SK-N-SH treated with all-trans-retinoic acid at 6 μM for 48 hours (cell line): ENCODE results near the gene BRD7.

Experiments
- ARNTL ChIP-seq: fragments of 450-650 bp; formaldehyde crosslinking; IDR thresholded peaks from 2 replicates; pipeline ENCODE4 v1.5.0; 2020; ENCODE audit warnings: low read depth, mild to moderate bottlenecking, moderate library complexity, borderline replicate concordance
- CREB5 ChIP-seq: fragments of 250-450 bp; sonication (Bioruptor Pico); IDR thresholded peaks from 2 replicates; pipeline ENCODE4 v1.5.1; 2020; ENCODE audit warnings: low read depth, mild to moderate bottlenecking, moderate library complexity
- RARB ChIP-seq: fragments of 250-450 bp; sonication (Bioruptor Pico); IDR thresholded peaks from 2 replicates; pipeline ENCODE4 v1.8.0; 2021; ENCODE audit warnings: mild to moderate bottlenecking, moderate library complexity
- SNAI2 ChIP-seq: fragments of 250-450 bp; sonication (Bioruptor Pico); IDR thresholded peaks from 2 replicates; pipeline ENCODE4 v1.5.0; 2020; ENCODE audit warnings: mild to moderate bottlenecking, moderate library complexity
- ZC3H10 ChIP-seq: fragments of 250-450 bp; sonication (Bioruptor Pico); IDR thresholded peaks from 2 replicates; pipeline ENCODE4 v1.5.1; 2021; ENCODE audit warnings: mild to moderate bottlenecking, moderate library complexity
- ZFP30 ChIP-seq: fragments of 450-650 bp; formaldehyde crosslinking; IDR thresholded peaks from 2 replicates; pipeline ENCODE4 v1.5.0; 2022; ENCODE audit warnings: mild to moderate bottlenecking, moderate library complexity
- ZNF565 ChIP-seq: fragments of 450-650 bp; formaldehyde crosslinking; conservative IDR thresholded peaks from 2 replicates; pipeline ENCODE4 v1.5.0; 2020; ENCODE audit warnings: low read depth, mild to moderate bottlenecking, moderate library complexity
- ZNF70 ChIP-seq: fragments of 450-650 bp; formaldehyde crosslinking; IDR thresholded peaks from 2 replicates; pipeline ENCODE4 v1.5.0; 2020; ENCODE audit warnings: mild to moderate bottlenecking, moderate library complexity

- TF ChIP-seq ZC3H10 (CRISPR knock-in tag) (no peak), ZNF70 (CRISPR knock-in tag) (no peak), ZFP30 (CRISPR knock-in tag) (no peak), SNAI2 (CRISPR knock-in tag) (no peak), ARNTL (CRISPR knock-in tag) (no peak), CREB5 (CRISPR knock-in tag) (no peak), ZNF565 (CRISPR knock-in tag) (no peak), RARB (CRISPR knock-in tag) (no peak)
Measured at GRCh38 chr16:50320310-50320709, 48.5 kb downstream of the BRD7 start.
